ENCODE results near the gene CDC42EP5.
"Not testable (repeated sequence)": the region's sequence is repeated elsewhere in the genome, so short reads cannot be mapped to it uniquely, and the experiment has no call there.

The CDC42EP5 gene

DNA sequence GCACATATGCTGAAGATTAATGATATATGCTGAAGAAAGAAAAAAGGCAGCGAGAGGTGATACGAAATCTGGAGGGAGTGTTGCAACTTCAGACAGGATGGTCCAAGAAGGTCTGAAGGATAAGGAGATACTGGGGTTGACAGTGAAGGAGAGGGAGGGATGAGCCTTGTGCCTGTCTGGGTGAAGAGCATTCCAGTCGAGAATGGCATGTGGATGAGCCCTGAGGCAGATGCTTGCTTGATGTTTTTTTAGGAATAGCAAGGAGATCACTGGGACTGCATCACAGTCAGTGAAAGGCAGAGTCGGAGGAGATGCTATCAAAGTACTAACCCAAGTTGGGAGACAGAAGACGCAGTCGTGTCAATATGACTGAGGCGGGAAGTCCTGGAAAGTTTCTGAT lies 16.2 kb upstream of the CDC42EP5 start:
- no peak for DNase-seq (ENCODE audit: low read depth)

DNA sequence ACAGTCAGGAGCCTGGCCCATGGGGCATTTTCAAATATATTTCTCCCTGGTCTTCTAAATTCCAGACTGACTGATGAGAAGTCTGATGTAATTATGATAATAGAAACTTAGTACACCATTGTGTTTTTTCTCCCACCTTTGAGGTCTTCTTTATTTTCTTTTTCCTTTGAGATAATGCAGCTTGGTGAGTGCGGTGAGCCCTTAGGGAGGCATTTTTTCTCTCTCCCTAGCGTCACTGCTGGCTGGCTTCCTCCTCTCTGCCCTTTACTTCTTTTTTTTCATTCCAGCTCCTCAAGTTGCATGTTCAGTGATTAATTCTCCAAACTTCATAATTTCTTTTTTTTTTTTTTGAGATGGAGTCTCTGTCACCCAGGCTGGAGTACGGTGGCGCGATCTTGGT lies 12.8 kb upstream of the CDC42EP5 start:
- no peak for DNase-seq (ENCODE audit: low read depth)

DNA sequence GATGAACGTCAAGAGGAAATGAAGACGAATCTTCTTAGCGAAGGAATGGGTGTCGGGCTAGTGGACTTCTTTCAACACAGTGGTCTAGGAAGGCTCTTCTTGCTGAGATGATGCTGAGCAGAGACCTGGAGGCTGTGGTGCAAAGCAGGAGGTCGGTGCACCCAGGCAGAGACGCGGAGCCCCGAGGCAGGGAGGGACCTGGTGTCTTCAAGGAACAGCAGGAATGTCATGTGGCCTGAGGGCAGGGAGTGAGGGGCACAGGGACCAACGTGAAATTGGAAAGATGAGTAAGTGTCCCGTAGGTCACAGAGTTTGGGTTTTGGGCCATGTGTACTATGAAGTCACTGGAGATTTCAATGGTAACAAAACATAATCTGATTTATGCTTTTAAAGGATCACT lies 11.4 kb upstream of the CDC42EP5 start:
- no peak for DNase-seq (ENCODE audit: low read depth)

DNA sequence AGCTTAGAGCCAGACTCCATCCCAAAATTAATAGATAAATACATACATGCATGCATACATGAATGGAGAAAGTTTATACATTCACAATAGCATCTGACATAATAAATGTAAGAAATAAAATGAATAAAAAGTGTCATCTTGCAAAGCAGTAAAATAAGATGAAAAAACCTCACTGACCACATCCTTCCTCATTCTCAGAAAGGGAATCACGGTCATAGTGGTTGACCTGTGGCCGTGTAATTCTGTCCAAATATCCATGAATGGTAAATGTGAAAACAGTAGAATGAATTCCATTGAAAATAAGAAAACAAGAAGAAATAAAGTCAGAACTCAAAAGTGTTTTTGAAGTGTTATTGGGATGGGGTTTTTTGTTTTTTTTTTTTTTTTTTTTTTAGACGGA lies 9.8 kb upstream of the CDC42EP5 start:
- DNase-seq (ENCODE audit: low read depth): no peak

GRCh38 chr19:54481326-54481930 lies 8.3 kb upstream of the CDC42EP5 start:
- peak; percentile 14 for DNase-seq (ENCODE audit: low read depth)

- DNase-seq (ENCODE audit: low read depth): no peak
These were observed 7.0 kb upstream of the CDC42EP5 start for GRCh38 chr19:54480051-54480450.

DNA sequence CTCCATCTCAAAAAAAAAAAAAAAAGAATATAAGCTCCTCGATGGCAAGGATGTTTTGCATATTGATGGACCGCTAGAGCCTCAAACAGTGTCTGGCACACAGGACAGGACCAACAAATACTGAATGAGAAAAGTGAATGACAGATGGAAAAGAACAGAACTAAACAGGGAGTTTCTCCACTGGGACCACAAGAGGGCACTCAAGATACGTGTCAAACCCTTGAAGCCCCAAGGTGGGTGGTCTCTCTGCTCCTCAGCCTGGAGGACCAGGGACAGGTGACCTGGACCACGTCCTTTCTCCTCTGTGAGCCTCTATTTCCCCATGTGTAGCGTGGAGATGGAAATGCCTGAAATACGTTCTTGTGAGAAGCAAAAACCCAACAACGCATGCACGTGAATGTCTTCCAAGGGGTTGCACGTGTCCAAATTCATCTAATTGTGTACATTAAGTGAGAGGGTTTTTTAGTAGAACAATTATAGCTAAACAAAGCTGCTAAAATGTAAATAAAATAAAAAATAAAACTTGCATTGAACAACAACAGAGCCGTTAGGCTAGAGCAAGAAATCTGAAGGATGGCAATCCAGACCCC lies 5.7 kb upstream of the CDC42EP5 start:
- no peak for DNase-seq (ENCODE audit: low read depth)

- no peak for DNase-seq (ENCODE audit: low read depth)
These were observed 4.6 kb upstream of the CDC42EP5 start for GRCh38 chr19:54477650-54478049.

DNA sequence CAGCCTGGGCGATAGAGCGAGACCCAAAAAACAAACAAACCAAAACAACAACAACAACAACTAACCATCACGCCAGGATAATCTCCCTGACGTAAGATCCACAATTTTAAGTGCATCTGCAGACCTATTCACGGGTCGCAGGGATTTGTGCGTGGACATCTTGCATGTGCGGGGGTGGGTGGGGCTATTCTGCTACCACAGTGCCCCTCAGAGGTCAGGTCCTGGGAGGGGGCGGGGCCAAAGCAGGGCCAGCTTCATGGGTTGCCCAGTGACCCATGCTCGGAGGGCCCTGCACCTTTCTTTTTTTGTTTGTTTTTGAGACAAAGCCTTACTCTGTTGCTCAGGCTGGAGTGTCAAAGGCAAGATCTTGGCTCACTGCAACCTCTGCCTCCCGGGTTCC lies 2.6 kb upstream of the CDC42EP5 start:
- no peak for DNase-seq (ENCODE audit: low read depth)

DNA sequence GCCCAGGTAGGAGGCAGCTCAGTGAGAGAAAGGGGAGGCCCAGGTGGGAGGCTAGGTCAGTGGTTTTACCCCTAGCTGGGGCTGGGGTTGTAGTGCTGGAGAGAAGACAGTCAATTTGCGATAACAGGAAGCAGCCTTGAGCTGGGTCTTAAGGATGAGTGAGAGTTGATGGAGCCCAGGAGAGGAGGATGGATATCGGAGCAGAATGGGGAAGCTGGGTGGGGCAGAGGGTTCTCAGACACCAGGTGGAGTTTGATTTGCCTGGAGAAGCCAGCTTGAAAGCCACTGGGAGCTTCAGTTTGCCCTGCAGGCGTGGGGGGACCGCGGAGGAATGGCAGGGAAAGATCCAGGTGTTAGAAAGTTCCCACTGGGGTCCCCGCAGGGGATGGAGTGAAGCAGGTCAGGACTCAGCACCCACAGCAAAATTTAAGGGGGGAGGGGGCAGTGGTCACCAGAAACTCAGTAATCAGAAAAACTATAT lies 836 bp upstream of the CDC42EP5 start:
- no peak for DNase-seq (ENCODE audit: low read depth)

DNA sequence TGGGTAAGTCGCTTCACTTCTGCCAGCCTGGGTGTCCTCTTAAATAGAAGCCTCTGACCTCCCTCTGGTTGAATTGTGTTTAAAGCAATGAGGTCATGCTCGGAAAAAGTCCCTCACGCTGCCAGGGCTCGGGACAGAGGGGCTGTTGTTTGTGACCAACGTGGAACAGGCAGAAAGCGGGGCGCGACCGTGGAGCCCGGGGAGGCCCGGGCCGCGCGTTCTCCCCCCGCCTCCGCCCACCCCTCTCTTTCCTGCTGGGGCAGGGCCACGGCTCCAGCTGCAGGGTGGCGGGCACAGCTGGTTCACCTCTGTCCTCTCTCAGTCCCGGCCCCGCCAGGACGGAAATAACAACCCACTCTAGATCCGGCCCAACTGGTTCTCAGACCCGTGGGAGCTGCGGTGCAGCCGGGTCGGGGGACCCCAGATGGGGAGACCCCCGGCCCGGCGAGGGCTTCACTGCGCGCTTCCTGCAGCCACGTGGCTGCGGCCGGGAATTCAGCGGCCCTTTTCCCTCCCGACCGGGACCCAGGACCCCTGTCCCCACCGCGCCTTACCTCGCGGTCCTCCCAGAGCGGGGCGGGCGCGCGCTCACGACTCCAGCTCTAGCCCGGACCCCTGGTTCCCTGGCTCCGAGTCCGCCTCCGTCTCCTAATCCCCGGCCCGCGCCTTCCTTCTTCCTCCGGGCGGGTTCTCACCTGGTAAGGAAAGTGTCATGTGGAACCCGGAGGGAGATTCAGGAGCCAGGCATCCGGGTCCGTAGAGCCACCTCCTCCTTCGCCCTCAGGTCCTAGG lies 1.9 kb downstream of the CDC42EP5 start:
- DNase-seq (ENCODE audit: low read depth): no peak

DNA sequence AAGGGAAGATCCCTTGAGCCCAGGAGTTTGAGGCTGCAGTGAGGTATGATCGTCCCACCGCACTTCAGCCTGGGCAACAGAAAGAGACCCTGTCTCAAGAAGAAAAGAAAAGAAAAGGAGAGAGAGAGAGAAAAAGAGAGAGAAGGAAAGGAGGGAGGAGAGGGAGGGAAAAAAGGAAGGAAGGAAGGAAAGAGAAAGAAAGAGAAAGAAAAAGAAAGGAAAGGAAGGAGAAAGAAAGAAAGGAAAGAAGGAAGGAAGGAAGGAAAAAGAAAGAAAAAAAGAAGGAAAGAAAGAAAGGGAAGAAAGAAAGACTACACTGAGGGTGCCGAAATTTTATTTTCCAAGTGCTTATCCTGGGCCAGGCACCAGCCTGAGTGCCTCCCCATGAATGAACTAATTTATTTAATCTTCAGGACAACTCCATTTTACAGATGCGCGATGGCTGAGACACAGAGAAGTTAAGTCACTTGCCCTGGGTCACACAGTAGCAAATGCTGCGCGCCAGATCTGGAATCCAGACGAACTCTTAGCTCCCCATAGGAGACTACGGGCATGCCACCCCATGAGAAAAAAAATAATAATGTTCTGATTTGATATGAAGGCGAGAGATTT lies 2.7 kb downstream of the CDC42EP5 start:
- DNase-seq (ENCODE audit: low read depth): no peak

DNA sequence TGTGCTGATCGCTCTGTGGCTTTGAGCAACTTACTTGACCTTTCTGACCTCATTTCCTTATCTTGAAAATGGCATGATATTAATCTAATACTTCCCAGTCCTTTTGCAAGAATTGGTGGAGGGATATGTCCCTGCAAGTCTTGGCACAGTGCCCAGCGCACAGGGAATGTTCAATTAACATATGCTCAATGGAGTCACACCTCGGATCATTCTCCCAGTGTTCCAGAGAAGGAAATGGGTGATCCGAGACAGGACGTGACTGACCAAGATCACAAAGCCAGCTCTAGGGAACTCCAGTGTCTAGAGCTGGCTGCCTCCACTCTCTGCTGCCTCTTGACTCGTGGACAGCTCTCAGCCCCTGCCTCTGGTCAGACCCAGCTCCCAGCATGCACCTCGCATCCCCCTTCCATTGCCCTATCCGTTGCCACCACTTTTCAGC lies 3.6 kb downstream of the CDC42EP5 start:
- no peak for DNase-seq (ENCODE audit: low read depth)

DNA sequence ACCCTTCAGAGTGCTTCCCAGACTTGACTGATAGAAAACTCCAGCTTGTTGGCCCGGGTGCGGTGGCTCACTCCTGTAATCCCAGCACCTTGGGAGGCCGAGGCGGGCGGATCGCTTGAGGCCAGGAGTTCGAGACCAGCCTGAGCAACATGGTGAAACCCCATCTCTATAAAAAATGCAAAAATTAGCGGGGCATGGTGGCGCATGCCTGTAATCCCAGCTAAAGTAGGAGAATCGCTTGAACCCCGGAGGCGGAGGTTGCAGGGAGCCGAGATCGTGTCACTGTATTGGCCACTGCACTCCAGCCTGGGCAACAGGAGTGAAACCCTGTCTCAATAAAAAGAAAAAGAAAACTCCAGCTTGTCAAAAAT lies 7.0 kb downstream of the CDC42EP5 start:
- DNase-seq (ENCODE audit: low read depth): not testable (repeated sequence)

DNA sequence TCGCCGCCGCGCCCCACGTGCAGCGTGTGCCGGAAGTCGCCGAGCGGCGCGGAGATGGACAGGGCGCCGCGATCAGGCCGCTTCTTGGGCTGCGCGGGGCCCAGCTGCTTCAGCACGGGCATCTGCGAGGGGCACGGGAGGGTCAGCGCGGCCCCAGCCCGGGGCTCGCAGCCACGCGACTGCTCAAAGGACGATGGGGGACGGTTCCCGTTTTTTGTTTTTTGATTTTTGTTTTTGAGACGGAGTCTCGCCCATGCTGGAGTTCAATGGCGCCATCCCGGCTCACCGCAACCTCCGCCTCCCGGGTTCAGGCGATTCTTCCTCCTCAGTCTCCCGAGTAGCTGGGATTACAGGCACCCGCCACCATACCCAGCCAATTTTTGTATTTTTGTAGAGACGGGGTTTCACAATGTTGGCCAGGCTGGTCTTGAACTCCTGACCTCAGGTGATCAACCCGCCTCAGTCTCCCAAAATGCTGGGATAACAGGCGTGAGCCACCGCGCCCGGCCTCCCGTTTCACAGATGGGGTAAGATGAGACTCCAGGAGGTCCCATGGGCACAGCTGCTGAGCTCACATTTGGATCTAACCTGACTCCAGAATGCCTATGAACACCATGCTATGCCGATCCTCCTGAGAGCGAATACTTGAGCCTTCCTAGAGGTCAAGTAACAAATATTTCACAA lies 7.5 kb downstream of the CDC42EP5 start:
- no peak for DNase-seq (ENCODE audit: low read depth)

- peak; percentile 50 for DNase-seq (ENCODE audit: low read depth)
These were observed 8.3 kb downstream of the CDC42EP5 start for GRCh38 chr19:54464630-54465425.

GRCh38 chr19:54464044-54464629 lies 9.0 kb downstream of the CDC42EP5 start:
- DNase-seq (ENCODE audit: low read depth): peak; percentile 72

GRCh38 chr19:54463531-54464043 lies 9.5 kb downstream of the CDC42EP5 start, which contains the start of gene LENG9:
LENG9 (minus strand) TSS chr19:54463778; CDS start chr19:54463526, 252 bp downstream.
- peak; percentile 92 for DNase-seq (ENCODE audit: low read depth)

- peak; percentile 50 for DNase-seq (ENCODE audit: low read depth)
These were observed 10.2 kb downstream of the CDC42EP5 start for GRCh38 chr19:54462655-54463530.

All from stimulated activated CD4-positive, alpha-beta T cell treated with anti-CD3 and anti-CD28 coated beads, Interleukin-2, amount 100 ng/mL, for 4 hours (primary cell).